Inflammatory macrophage (primary cell): ENCODE data around the gene ZNF778.

ENCODE experiments used
- DNase-seq, 2 donors: peaks; one replicate each; pipeline ENCODE4 v3.0.0-alpha.2; 2020 to 2022

The ZNF778 gene

GRCh38 chr16:89277641-89278341 lies 60.3 kb downstream of the ZNF778 start:
- DNase-seq: no peak

GRCh38 chr16:89278441-89279240 lies 61.1 kb downstream of the ZNF778 start:
- no peak for DNase-seq

- DNase-seq: no peak
Observed at GRCh38 chr16:89279666-89280481, 62.4 kb downstream of the ZNF778 start.

- no peak for DNase-seq
Observed at GRCh38 chr16:89280546-89281188, 63.2 kb downstream of the ZNF778 start.

GRCh38 chr16:89281189-89281577 lies 63.7 kb downstream of the ZNF778 start:
- DNase-seq: no peak

GRCh38 chr16:89281829-89282228 lies 64.3 kb downstream of the ZNF778 start:
- no peak for DNase-seq

GRCh38 chr16:89282523-89282922 lies 65.0 kb downstream of the ZNF778 start:
- DNase-seq: no peak

GRCh38 chr16:89283449-89283848 lies 65.9 kb downstream of the ZNF778 start:
- DNase-seq: no peak

GRCh38 chr16:89285381-89285780 lies 67.9 kb downstream of the ZNF778 start:
- DNase-seq: no peak

GRCh38 chr16:89286096-89286495 lies 68.6 kb downstream of the ZNF778 start:
- no peak for DNase-seq
